HCT116 (cell line): ENCODE results near the gene XKR7. TPM values are rescaled to one million over a fixed set of nuclear protein-coding genes. Genes with fewer than 3 reads are reported as not detected.

Source experiments
- ATAC-seq: fragments of 200-7000 bp; cut with Tn5 transposase; 2 replicates; pipeline ENCODE4 v1.9.1; 2020; ENCODE audit warnings: mild to moderate bottlenecking, moderate library complexity
- BruUV-seq: library from RNA; stranded (reverse); fragments of 400-500 nt; replicated peaks from 2 replicates; lab custom pipeline; 2021; lab: Mats Ljungman, UMichigan
- CTCF ChIA-PET: fragments of 300-600 bp; sonication (Branson Sonifier 250); formaldehyde crosslinking; loops from one replicate; lab custom pipeline; 2021; ENCODE audit warnings: antibody characterized with exemption; lab: Charles Lee
- POLR2A ChIA-PET: fragments of 300-600, 350-600 bp; sonication (Branson Sonifier 250); formaldehyde crosslinking; loops from one replicate; lab custom pipeline; 2021; ENCODE audit warnings: antibody characterized with exemption; lab: Charles Lee
- RAD21 ChIA-PET, 2 experiments: fragments of 300-600 bp; sonication (Branson Sonifier 250); formaldehyde crosslinking; loops; one replicate each; lab custom pipeline; 2023; ENCODE audit warnings: low total read pairs in 2 of 2; ENCODE audit not compliant: uncharacterized antibody in 2 of 2, unreplicated experiment in 2 of 2, low non-redundant PET in 1 of 2; lab: Charles Lee
- DNase-seq: peaks from one replicate; pipeline ENCODE4 v3.0.0-alpha.2; 2010; ENCODE audit warnings: low read depth, low spot score
- H2AFZ ChIP-seq: fragments of 200-600 bp; shearing (Covaris generic), sonication (generic); 2 replicates; pipeline ENCODE4 v1.6.1; 2017; ENCODE audit warnings: low read depth, mixed run types, mixed read lengths, antibody characterized with exemption, low read length; ENCODE audit not compliant: poor library complexity, severe bottlenecking
- H3K27ac ChIP-seq: 2 replicates; pipeline ENCODE4 v1.5.1; 2012; ENCODE audit warnings: low read depth, low read length
- H3K27me3 ChIP-seq: fragments of 200-600 bp; sonication (generic); 2 replicates; pipeline ENCODE4 v1.6.1; 2016; ENCODE audit warnings: mixed run types, low read length, mixed read lengths; ENCODE audit not compliant: insufficient read depth
- H3K36me3 ChIP-seq, 2 experiments: fragments of 200-500 bp in 1 of 2; fragments of 200-600 bp in 1 of 2; sonication (Bioruptor generic) in 1 of 2; sonication (generic) in 1 of 2; 2 replicates each; pipeline versions ENCODE4 v1.5.1 to v1.6.1; 2014 to 2016; ENCODE audit warnings: low read length in 2 of 2, inconsistent platforms in 1 of 2, mixed read lengths in 1 of 2, mixed run types in 1 of 2; ENCODE audit not compliant: insufficient read depth in 2 of 2, control insufficient read depth in 1 of 2
- H3K4me1 ChIP-seq, 2 experiments: fragments of 200-600 bp in 1 of 2; sonication (generic) in 1 of 2; 2 replicates each; pipeline versions ENCODE4 v1.5.1 to v1.6.1; 2012 to 2017; ENCODE audit warnings: low read length in 2 of 2, inconsistent platforms in 1 of 2, mild to moderate bottlenecking in 1 of 2, mixed read lengths in 1 of 2, mixed run types in 1 of 2, moderate library complexity in 1 of 2; ENCODE audit not compliant: insufficient read depth in 2 of 2, control insufficient read depth in 1 of 2
- H3K4me2 ChIP-seq: fragments of 200-600 bp; sonication (generic); 2 replicates; pipeline ENCODE4 v1.6.1; 2017; ENCODE audit warnings: mixed run types, low read length, mixed read lengths
- H3K4me3 ChIP-seq, 2 experiments: fragments of 200-600 bp in 1 of 2; sonication (generic) in 1 of 2; replicated peaks in 1 of 2; 2 replicates each; pipeline ENCODE4 v1.5.1; 2011 to 2016; ENCODE audit warnings: low read length in 2 of 2, control low read depth in 1 of 2, low read depth in 1 of 2, mild to moderate bottlenecking in 1 of 2, mixed read lengths in 1 of 2, mixed run types in 1 of 2
- H3K79me2 ChIP-seq: fragments of 200-600 bp; sonication (generic); 2 replicates; pipeline ENCODE4 v1.6.1; 2017; ENCODE audit warnings: mild to moderate bottlenecking, mixed run types, low read length, moderate library complexity, mixed read lengths; ENCODE audit not compliant: insufficient read depth
- H3K9ac ChIP-seq: fragments of 200-600 bp; sonication (generic); 2 replicates; pipeline ENCODE4 v1.6.1; 2016; ENCODE audit warnings: low read length, mixed read lengths
- H3K9me2 ChIP-seq: fragments of 200-600 bp; sonication (generic), shearing (Covaris generic); 2 replicates; pipeline ENCODE4 v1.6.1; 2017; ENCODE audit warnings: mixed run types, mild to moderate bottlenecking, moderate library complexity; ENCODE audit not compliant: insufficient read depth
- H3K9me3 ChIP-seq, 2 experiments: fragments of 200-500 bp in 1 of 2; fragments of 200-600 bp in 1 of 2; sonication (Bioruptor generic) in 1 of 2; sonication (generic) in 1 of 2; 2 replicates each; pipeline ENCODE4 v1.6.1; 2014 to 2017; ENCODE audit warnings: low read length in 2 of 2, mixed read lengths in 2 of 2, inconsistent platforms in 1 of 2, low read depth in 1 of 2, mild to moderate bottlenecking in 1 of 2, mixed run types in 1 of 2, moderate library complexity in 1 of 2; ENCODE audit not compliant: control insufficient read depth in 1 of 2, insufficient read depth in 1 of 2
- H4K20me1 ChIP-seq: fragments of 200-600 bp; sonication (generic), shearing (Covaris generic); 2 replicates; pipeline ENCODE4 v1.6.1; 2017; ENCODE audit warnings: mixed run types, mild to moderate bottlenecking, moderate library complexity; ENCODE audit not compliant: insufficient read depth
- ELF1 ChIP-seq: IDR thresholded peaks from 2 replicates; pipeline ENCODE4 v1.6.1; 2012; ENCODE audit warnings: low read depth, borderline replicate concordance
- EZH2 ChIP-seq: fragments of 200-600 bp; sonication (generic); IDR thresholded peaks from 2 replicates; pipeline ENCODE4 v1.6.1; 2017; ENCODE audit warnings: antibody characterized with exemption, mixed run types
- EZH2phosphoT487 ChIP-seq: fragments of 200-600 bp; IDR thresholded peaks from 2 replicates; pipeline ENCODE4 v1.6.1; 2018; ENCODE audit warnings: antibody characterized with exemption, borderline replicate concordance
- FOSL1 ChIP-seq: IDR thresholded peaks from 2 replicates; pipeline ENCODE4 v1.6.1; 2012; ENCODE audit warnings: low read depth
- JUND ChIP-seq: IDR thresholded peaks from 2 replicates; pipeline ENCODE4 v1.6.1; 2012
- MAX ChIP-seq: IDR thresholded peaks from 2 replicates; pipeline ENCODE4 v1.6.1; 2012
- POLR2A ChIP-seq: IDR thresholded peaks from 2 replicates; pipeline ENCODE4 v1.7.0; 2011; ENCODE audit warnings: borderline replicate concordance; ENCODE audit not compliant: insufficient read depth, insufficient read length; ENCODE audit errors: extremely low read depth
- POLR2AphosphoS5 ChIP-seq: IDR thresholded peaks from 2 replicates; pipeline ENCODE4 v1.6.1; 2011; ENCODE audit warnings: mild to moderate bottlenecking, low read depth, low read length, moderate library complexity
- REST ChIP-seq: IDR thresholded peaks from 2 replicates; pipeline ENCODE4 v1.6.1; 2012; ENCODE audit warnings: low read depth
- SIN3A ChIP-seq: IDR thresholded peaks from 2 replicates; pipeline ENCODE4 v1.6.1; 2012; ENCODE audit warnings: low read depth
- SP1 ChIP-seq: IDR thresholded peaks from 2 replicates; pipeline ENCODE4 v1.6.1; 2012; ENCODE audit warnings: low read depth
- TCF7L2 ChIP-seq: IDR thresholded peaks from 2 replicates; pipeline ENCODE4 v1.7.0; 2011; ENCODE audit warnings: borderline replicate concordance, inconsistent platforms; ENCODE audit not compliant: insufficient read depth, insufficient read length; ENCODE audit errors: extremely low read depth
- ZBTB33 ChIP-seq: IDR thresholded peaks from 2 replicates; pipeline ENCODE4 v1.6.1; 2011; ENCODE audit warnings: mild to moderate bottlenecking, low read length, moderate library complexity; ENCODE audit not compliant: insufficient replicate concordance; ENCODE audit errors: extremely low read depth
- ZFX ChIP-seq: fragments of 450-650 bp; IDR thresholded peaks from 2 replicates; pipeline ENCODE4 v1.6.1; 2017
- intact Hi-C: fragments of 100-400 bp; cut with micrococcal nuclease; formaldehyde crosslinking; loops from 2 replicates; pipeline ENCODE4 v1.10.0; 2022
- total RNA-seq: library from RNA; stranded (reverse); gene quantifications from one replicate; pipeline ENCODE4 v1.2.1, GENCODE V29; 2021; ENCODE audit not compliant: unreplicated experiment

The XKR7 gene
- total RNA-seq, 1 experiment from 2014 or later, result not detected

- no peak for TF ChIP-seq TCF7L2
- TF ChIP-seq POLR2AphosphoS5, result no peak
- TF ChIP-seq SIN3A, result no peak
- no peak for TF ChIP-seq FOSL1
- no peak for TF ChIP-seq ZFX
- TF ChIP-seq POLR2A, result no peak
- no peak for TF ChIP-seq MAX
- no peak for TF ChIP-seq ELF1
- TF ChIP-seq ZBTB33, result no peak
These were observed 42.1 kb downstream of the XKR7 start, which contains the start of gene CCM2L (continued) for GRCh38 chr20:32010101-32010500.

GRCh38 chr20:32010666-32011065, 42.7 kb downstream of the XKR7 start:
- ChIA-PET CTCF (no interaction called here), RAD21 (no interaction called here), POLR2A (no interaction called here)
- no peak for TF ChIP-seq ELF1
- no peak for TF ChIP-seq POLR2A
- no peak for TF ChIP-seq EZH2phosphoT487
- TF ChIP-seq SIN3A, result no peak
- TF ChIP-seq REST, result no peak
- TF ChIP-seq MAX, result no peak
- no peak for TF ChIP-seq JUND
- no peak for TF ChIP-seq SP1
- no peak for TF ChIP-seq ZBTB33
- TF ChIP-seq EZH2, result no peak
- Histone ChIP-seq H3K4me2 (no peak overlapping the region), H2AFZ (no peak overlapping the region), H3K9me3 (no peaks in the 10 kb centered on the region), H4K20me1 (no peaks in the 10 kb centered on the region), H3K4me1 (no peaks in the 10 kb centered on the region), H3K4me3 (no peak overlapping the region), H3K27ac (no peak overlapping the region), H3K9ac (no peak overlapping the region), H3K9me2 (no peaks in the 10 kb centered on the region), H3K36me3 (no peaks in the 10 kb centered on the region), H3K27me3 (0 out of 2 replicates have a peak, but pooled peaks cover 3% of the 10 kb centered on the region), H3K79me2 (no peaks in the 10 kb centered on the region)
- DNase-seq, result no peak
- intact Hi-C loops, result no loop called here
- BruUV-seq, result no TSS peak
- ATAC-seq, result no peak
